Superior temporal gyrus (tissue), 1 donor: ENCODE measurements around the gene NLRP1.
"Not testable (repeated sequence)": the region's sequence is repeated elsewhere in the genome, so short reads cannot be mapped to it uniquely, and the experiment has no call there.

Source experiments
- DNase-seq: peaks from one replicate; pipeline ENCODE4 v3.0.0-alpha.2; 2016; ENCODE audit errors: extremely low spot score

Gene NLRP1

DNA sequence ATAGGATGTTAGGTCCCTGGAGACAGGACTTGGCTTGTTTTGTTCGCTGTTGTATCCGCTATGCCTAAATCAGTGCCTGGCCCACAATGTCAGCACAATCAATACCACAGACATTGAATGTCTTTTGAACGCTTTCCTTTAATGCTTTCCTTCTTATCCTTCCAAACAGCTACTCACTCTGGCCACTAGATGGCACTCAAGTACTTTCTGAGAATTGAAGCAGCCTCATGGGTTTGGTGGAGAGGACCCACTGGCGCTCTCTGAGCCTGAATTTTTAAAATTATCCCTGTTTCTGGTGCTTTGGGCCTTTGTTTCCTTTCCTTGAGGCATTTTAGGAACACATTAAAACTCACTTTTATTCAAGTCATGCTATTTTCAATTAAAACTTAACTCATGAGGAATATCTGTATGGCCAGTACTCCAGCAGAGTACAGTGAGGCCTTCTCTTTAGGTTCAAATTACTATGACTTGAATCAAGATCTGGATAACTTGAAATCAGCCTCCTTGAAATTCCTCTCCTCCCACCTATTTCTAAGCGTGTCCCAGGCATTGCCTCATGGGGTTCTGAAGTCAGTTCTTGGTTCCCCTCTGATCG is 3.2 kb upstream of the NLRP1 start:
- DNase-seq = peak; percentile 96

GRCh38 chr17:5585836-5586521 is 1.7 kb upstream of the NLRP1 start:
- DNase-seq = no peak

DNA sequence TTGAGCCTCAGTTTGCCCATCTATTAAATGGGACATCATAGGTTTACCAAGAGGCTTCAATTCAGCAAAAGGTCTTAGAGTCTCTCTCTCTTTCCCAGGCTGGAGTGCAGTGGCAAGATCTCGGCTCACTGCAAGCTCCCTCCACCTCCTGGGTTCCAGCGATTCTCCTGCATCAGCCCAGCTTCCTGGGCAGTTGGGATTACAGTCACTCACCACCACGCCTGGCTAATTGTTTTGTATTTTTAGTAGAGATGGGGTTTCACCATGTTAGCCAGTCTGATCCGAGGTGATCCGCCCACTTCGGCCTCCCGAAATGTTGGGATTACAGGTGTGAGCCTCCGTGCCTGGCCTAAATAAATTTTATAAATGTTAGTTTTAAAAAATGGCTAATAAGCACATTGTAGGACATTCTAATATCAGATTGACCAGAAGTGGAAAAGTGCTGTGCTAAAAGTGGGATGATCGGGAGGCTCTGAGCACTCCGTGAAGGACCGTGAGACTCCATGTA is 1.0 kb upstream of the NLRP1 start:
- no peak for DNase-seq

GRCh38 chr17:5583426-5584382 is 605 bp downstream of the NLRP1 start:
- DNase-seq = no peak

DNA sequence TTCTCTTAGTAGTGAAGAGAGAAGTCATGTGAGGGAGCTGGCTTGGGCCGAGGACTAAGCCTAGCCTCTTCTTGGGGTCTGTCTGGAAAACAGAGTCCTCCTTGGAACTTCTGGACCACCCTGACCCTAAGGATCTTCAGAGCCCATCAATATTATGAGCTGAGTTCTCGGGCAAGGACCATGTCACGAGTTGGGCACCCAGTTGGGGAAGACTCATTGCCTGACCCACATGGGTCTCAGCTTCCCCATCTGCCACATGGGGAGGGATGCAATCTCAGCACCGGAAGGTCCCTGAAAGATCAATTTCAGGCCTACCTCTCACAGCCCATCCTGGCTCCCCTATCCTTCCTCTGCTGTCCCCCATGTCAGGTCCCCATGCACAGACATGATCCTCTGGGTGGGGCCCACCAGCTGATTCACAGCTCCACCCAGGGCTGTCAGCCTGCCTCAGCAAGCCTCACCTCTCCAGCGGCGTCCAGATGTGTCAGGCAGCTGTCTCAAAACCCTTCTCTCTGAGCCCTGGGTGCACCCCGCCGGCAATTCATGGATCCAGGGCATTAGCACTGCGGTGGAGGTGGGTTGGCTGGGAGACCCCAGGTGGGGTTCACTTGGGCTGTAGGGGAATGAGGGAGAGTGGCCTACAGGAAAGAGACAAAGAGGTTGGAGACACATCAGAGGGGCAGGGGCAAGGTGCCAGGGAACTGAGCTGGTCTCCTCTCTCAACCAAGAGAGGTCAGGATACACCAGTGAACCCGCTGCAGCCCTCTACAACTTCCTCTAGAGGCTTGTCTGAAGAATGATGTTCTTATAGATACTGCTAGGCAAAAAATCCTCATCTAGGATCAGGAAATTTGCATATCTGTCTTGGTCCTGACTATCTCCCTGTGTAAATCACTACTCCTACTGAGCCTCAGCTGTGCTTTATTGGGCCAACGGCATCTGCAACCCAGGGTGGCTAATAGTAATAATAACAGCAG is 1.8 kb downstream of the NLRP1 start:
- no peak for DNase-seq

DNA sequence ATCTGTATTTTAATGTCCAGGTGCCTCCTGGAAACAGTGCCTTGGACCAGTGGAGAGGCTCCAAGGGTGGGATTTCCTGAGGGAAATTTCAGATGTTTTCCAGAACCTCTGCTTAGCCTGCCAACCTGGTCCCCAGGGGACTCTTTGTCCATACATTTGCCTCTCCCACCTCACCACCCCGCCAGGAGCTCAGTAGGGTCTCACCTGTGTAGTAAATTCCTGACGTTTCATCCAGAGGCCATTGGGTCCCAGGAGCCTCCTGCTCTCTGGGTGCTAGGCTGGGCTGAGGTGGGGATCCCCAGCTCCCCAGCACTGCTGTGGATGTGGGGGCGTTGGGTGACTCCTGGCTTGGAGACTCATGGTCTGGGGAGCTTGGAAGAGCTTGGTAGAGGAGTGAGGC is 2.7 kb downstream of the NLRP1 start:
- DNase-seq = no peak

- no peak for DNase-seq
Measured at GRCh38 chr17:5580969-5581368, 3.3 kb downstream of the NLRP1 start.

- DNase-seq = no peak
Measured at GRCh38 chr17:5580367-5580766, 3.9 kb downstream of the NLRP1 start.

DNA sequence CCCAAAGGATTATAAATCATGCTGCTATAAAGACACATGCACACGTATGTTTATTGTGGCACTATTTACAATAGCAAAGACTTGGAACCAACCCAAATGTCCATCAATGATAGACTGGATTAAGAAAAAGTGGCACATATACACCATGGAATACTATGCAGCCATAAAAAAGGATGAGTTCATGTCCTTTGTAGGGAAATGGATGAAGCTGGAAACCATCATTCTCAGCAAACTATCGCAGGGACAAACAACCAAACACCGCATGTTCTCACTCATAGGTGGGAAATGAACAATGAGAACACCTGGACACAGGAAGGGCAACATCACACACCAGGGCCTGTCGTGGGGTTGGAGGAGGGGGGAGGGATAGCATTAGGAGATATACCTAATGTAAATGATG is 5.5 kb downstream of the NLRP1 start:
- not testable (repeated sequence) for DNase-seq

DNA sequence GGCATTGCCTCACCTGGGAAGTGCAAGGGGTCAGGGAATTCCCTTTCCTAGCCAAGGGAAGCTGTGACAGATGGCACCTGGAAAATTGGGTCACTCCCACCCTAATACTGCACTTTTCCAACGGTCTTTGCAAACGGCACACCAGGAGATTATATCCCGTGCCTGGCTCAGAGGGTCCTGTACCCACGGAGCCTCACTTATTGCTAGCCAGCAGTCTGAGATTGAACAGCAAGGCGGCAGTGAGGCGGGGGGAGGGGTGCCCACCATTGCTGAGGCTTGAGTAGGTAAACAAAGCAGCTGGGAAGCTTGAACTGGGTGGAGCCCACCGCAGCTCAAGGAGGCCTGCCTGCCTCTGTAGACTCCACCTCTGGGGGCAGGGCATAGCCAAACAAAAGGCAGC is 11.3 kb downstream of the NLRP1 start:
- DNase-seq = not testable (repeated sequence)

GRCh38 chr17:5571281-5571680 is 13.0 kb downstream of the NLRP1 start:
- DNase-seq = no peak

GRCh38 chr17:5565808-5566207 is 18.5 kb downstream of the NLRP1 start:
- no peak for DNase-seq

DNA sequence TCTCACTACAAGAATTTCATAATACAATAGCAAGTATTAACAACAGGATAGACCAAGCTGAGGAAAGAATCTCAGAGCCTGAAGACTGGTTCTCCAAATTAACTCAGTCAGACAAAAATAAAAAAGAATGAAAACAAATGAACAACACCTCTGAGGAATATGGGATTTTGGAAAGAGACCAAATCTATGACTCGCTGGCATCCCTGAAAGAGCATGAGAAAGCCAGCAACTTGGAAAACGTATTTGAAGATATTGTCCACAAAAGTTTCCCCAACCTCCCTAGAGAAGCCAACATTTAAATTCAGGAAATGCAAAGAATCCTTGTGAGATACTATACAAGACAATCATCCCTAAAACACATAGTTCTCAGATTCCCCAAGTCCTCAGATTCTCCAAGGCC is 20.9 kb downstream of the NLRP1 start:
- DNase-seq = no peak

GRCh38 chr17:5562661-5563360 is 21.5 kb downstream of the NLRP1 start:
- no peak for DNase-seq

DNA sequence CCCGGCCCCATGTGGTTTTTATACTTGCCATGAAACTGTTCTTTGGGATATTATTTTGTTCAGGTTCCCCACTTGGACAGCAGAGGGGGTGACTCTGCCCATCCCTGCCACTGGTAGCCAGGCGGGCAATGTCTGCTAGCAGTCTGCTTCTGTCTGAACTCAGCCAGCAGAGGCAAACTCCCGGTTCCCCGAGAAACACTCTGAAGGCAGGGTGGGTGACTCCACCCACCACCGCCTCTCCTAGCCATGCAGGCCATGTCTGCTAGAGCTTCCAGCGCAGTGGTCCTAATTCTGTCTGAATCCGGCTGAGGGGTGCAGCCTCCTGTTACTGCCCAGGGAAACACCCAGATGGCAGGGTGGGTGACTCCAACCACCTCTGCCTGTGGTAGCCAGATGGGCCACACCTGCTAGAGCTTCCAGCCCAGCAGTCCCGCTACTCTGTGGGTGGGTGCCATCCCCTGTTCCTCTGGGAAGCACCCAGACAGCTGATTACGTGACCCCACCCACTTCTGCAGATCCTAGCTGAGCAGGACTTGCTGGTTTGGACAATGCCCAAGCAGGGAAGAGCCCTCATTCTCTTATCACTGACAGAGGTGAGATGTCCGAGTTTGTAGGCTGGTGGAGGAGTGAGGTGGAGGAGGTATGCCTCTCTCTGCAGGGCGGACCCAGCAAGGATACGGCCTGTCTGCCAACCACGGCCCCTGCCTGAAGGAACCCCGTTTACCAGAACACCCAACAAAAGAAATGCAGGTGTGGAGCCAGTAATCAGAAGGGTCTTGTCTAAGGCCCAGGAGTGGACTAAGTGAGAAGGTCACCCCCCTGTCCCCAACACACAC is 22.4 kb downstream of the NLRP1 start:
- no peak for DNase-seq

DNA sequence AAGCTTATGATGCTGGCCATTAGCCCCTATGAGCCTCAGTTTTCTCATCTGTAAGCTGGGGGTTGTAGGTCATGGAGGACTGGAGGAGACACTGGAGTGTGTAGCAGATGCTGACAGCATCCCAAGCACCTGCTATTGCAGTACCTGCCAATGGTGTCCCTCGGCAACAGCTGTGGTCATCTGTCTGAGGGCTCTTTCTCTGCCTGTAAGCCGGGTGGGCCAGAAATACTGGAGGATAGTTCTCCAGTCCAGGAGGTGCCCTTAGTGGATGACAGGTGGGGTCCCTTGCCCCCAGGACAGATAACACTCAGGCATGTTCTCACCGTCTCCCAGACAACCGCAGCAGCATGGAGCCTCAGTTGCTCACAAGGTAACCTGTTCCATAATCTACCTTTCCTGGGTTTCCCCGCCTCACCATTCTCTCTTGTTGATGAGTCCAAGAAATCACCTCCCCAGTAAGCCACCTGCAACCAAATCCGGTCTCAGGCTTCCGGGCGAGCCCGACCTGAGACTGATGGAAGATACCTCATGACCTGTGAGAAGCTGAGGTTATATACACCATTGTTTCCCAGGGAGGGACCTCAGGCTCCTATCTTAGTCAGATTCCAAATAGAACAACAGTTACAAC is 23.8 kb downstream of the NLRP1 start:
- DNase-seq = no peak

DNA sequence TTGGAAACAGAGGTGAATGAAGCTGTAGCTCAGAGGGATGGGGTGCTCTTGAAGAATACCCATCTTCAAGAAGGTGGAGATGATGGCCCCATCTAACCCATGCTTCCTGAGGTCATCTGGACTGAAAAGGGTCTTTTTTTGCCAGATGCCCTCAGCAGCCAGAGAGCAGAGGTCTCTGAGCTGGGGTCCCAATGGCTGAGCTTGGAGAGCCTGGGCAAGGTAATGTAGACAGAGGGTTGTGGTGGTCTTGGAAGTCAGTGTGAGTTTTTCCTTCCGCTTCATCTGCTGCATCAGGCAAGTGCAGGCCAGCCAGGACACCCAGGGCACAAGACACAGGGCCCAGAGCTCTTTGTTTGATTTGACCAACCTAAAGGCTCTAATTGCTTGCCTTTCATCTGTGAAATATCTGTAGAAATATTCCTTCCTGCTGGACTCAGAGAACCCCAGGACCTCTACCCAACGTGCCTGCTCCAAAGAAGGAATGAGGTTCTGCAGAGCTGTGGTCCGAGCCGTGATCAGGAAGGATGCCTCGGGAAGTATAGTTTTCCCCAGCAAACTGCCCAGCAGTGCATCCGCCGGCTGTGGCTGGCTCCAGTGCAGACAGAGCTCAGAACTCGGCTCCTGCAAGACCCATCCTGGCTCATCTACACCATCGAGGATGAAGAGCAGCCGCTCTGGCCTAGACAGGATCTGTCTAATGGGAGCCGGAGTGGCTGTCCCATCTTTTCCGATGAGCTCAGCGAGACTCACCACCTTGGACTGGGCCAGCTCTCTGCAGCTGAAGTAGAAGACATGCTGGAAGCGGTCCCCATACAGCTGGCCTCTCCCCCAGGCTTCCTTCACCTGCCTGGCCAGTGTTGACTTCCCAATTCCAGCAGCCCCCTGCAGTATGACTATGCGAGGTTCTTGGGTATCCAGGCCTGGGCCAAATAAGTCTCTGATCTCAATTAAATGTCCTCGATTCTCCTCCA is 25.2 kb downstream of the NLRP1 start:
- DNase-seq = no peak

GRCh38 chr17:5557990-5558389 is 26.3 kb downstream of the NLRP1 start:
- no peak for DNase-seq
